ENCODE results near the gene FGFR2.
A peak's percentile ranks its signal among the peaks of the same experiment; 100 is the strongest.

GRCh38 chr10:121592155-121592890 is 5.9 kb downstream of the FGFR2 start:
- TF ChIP-seq, protein P1, sequence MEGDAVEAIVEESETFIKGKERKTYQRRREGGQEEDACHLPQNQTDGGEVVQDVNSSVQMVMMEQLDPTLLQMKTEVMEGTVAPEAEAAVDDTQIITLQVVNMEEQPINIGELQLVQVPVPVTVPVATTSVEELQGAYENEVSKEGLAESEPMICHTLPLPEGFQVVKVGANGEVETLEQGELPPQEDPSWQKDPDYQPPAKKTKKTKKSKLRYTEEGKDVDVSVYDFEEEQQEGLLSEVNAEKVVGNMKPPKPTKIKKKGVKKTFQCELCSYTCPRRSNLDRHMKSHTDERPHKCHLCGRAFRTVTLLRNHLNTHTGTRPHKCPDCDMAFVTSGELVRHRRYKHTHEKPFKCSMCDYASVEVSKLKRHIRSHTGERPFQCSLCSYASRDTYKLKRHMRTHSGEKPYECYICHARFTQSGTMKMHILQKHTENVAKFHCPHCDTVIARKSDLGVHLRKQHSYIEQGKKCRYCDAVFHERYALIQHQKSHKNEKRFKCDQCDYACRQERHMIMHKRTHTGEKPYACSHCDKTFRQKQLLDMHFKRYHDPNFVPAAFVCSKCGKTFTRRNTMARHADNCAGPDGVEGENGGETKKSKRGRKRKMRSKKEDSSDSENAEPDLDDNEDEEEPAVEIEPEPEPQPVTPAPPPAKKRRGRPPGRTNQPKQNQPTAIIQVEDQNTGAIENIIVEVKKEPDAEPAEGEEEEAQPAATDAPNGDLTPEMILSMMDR (IDR thresholded peaks at IDR 0.05) = peak; percentile 34; the same call in 1 of the 2 replicates
- TF ChIP-seq SIN3A (IDR thresholded peaks at IDR 0.05; ENCODE audit: borderline replicate concordance, insufficient read depth, low read depth, low read length) = no peak

Data from Panc1 (cell line).